ENCODE results near the gene FOXJ3.

Gene FOXJ3

DNA sequence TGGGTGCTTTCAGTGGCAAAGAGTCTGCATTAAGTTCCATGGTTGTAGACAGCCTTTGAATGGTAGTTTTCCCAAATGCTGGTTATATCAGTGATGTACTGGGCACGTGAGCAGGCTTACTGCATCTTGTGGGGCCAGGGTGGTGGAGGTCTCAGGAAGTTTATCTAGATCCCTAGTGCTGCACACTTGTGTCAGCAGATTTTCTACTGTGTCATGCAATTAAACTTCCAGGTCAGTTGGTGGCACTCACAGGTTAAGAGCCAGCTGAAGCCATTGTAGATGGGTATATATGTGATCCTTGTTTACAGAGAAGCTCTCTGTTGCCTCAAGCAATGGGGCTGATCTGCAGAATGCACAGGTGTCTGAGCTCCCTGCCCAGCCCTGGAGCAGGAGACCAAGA lies 33.0 kb downstream of the FOXJ3 start:
- no peak for DNase-seq

GRCh38 chr1:42298520-42298919 lies 36.5 kb downstream of the FOXJ3 start:
- DNase-seq: no peak

DNA sequence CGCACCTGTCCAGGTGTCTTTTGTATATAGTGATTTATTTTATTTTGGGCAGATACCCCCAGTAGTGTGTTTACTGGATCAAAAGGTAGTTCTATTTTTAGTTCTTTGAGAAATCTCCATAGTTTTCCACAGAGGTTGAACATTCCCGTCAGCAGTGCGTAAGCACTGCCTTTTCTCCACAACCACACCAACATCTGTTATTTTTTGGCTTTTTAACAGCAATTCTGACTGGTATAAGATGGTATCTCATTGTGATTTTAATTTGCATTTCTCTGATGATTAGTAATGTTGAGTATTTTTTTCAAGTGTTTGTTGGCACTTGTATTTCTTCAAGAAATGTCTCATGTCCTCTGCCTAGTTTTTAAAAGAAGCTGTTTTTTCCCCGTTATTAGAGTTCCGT lies 39.2 kb downstream of the FOXJ3 start:
- DNase-seq: no peak

- no peak for DNase-seq
Measured at GRCh38 chr1:42290130-42290529, 44.9 kb downstream of the FOXJ3 start.

DNA sequence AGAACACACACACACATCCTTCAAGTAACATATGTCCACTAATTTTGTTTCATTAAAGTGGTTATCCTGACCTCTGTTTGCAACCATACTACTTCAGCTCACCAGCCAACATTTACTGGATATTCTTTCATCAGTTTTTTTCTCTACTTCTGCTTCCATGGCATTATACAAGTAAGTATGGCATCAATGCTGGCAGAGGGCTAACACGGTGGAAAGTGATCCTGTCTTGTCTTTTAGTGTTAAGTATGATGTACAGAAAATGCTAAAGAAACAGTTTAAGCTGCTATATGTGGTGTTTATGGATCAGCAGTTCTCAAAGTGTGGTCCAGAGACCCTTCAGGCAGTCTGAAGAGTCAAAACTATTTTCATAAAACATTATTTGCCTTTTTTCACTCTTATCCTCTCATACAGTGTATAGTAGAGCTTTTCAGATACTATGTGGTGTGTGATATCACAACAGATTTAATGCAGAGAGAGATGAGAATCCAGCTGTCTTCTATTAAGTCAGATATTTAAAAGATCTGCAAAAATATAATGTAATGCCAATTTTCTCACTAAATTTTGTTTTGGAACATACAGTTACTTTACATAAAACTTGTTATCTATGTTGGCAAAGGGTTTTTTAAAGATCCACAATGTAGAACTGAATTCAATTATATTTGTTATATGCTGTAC lies 46.6 kb downstream of the FOXJ3 start:
- no peak for DNase-seq

DNA sequence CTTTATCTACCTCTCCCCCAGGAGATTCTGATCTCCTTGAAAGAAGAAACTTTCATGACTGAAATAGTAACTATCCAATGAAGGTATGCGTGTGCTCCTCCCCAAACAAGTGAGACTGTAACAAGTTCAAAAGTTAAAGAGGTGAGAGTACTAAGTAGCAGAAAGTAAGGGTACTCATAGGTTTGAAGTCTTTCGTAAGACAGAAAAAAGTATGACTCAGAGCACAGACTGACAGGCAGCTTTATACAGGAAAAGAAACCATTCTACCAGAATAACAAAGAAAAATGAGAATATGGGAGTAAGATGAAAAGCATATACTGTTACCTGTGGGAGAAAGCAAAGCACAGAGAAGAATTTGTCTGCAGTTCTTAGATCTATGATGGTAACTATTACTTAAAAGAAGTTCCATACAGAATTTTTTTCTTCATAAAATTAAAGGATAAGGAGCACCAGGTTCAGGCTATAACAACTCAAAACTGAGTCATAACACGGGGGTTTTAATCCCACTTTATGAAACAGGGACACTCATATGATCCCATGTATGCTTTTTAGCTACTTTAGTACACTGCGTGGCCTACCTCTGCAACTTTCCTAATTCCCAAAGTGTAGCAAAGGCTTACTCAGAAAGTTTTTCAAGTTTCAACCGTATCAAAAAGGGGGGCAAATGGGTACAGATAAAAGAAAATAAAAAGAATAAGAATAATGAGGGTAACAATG lies 52.0 kb downstream of the FOXJ3 start:
- no peak for DNase-seq

DNA sequence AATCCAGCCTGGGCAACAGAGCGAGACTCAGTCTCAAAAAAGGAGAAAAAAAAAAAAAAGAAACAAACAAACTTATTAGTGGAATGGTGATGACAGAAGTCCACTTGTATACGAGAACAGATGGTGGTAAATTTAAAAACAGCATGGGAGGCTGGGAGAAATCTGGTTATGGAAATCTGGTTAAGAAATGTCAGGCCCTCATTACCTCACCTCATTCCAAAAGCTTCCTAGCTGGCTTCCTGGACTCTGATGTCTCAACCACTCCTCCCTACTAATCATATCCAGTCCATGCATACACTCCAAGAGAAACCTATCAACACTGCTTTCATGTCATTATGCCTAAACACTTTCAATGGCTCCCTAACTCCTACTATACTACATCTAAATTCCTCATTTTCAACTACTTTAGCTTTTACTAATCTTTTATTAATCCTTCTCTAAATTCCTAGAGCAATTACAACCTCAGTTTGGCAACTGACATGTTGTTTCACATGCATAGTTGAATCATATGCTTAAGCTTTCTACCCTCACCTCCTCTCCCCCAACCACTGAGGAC lies 52.9 kb downstream of the FOXJ3 start:
- DNase-seq: no peak

DNA sequence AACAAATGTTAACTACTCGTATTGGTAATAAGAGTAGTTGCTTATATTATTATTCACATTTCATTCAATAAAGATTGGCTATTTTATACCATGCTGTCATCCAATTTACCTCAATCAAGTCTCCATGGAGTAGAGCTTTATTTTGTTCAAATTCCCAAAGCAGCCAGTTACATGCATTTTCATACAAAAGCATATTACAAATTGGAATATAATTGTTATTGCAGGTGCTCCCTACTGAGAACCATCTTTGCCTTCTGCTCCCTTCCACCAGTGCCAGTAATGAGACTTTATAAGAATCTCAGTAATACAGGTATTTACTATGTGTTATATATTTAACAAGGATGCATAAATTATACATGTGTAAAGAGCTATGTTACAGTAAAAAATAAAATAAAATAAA lies 54.2 kb downstream of the FOXJ3 start:
- DNase-seq: no peak

DNA sequence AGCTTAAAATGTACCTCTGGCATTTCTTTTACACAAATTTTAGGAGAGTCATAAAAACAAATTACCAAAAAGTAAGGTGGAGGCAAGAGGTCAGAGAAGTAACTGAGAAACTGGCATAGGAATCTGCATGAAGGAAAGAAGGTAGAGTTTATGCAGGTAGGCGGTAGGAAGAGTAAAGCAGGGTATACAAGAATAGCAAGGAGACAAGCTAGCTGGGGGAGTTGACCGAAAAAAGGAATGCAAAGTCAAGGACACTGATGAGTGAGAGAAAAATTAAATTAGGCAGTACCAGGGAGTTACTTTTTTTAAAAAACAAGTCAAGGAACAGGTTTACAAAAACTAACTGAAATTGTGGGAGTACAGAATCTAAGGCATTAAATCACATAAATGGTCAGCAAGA lies 56.0 kb downstream of the FOXJ3 start:
- DNase-seq: no peak

GRCh38 chr1:42272920-42273319 lies 62.1 kb downstream of the FOXJ3 start:
- no peak for DNase-seq

- DNase-seq: no peak
Measured at GRCh38 chr1:42267904-42268303, 67.1 kb downstream of the FOXJ3 start.

DNA sequence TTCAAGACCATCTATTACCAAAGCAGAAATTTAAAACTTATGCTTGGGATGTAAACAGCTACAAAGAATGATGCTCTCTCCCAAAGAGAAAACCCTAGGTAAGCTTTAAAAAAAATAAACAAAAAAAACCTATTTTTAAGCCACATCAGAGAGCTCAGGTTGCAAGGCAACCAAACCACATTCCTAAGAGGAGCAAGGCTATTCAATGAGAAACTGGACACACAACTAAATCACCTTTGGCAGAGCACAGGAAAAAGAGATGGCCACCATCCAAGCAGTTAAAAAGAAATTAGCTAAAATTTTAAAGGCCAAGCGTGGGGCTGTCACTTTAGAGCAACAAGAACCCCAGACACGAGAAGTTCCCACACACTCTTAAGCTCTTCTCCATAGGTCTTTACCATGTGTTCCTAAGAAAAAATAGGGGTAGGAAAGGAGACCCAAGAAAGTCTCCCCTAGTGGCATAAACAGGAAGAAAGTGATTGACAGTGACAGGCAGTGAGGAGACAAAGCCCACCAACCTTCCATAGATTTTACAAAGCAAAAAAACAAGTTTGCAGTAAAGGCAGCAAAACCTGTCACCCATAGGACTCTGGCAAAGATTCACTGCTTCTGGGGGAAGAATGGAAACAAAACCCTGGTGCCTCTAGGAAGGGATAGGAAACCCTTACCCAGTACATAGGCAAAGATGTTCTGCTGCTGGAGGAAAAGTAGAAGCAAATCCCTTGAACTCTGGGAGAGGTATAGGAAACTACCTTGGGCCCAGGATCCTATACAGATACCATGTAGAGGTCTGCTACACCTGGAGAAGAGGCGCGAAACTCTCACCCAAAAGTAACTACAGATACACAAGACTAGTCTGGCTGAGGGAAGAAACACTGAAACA lies 68.5 kb downstream of the FOXJ3 start:
- no peak for DNase-seq

DNA sequence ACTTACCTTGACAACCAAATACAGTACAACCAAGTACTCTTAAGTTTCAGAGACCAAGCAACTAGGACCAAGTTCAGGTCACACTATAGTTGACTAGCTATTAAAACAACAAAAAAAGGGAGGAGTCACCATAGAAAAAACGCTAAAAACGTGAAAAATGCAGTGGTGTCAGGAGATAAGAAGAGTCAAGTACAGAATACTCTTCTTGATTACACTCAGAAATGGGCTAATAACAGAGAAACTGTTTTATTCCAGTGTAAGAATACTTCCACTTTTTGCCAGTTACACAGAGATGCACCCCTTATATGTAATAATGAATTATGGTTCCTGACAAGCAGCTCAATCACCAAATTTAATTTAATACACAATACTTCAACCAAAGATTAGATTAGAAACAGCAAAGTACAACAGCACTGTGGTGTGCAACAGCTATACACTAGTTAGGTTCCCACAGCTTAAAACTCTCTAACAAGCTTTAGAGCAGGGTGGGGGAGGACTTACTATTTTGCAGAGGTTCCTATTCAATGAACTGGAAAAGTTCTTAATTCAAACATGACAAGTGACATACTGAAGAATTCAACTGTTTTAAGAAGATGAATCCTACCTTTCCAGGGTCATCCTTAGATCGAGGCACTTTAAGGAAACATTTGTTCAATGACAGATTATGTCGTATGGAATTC lies 70.4 kb downstream of the FOXJ3 start:
- DNase-seq: no peak

GRCh38 chr1:42263019-42263418 lies 72.0 kb downstream of the FOXJ3 start:
- DNase-seq: no peak

GRCh38 chr1:42260376-42261070 lies 74.5 kb downstream of the FOXJ3 start:
- DNase-seq: no peak

- DNase-seq: peak; percentile 13
Measured at GRCh38 chr1:42259739-42260064, 75.3 kb downstream of the FOXJ3 start.

GRCh38 chr1:42259059-42259738 lies 75.8 kb downstream of the FOXJ3 start:
- DNase-seq: peak; percentile 6

DNA sequence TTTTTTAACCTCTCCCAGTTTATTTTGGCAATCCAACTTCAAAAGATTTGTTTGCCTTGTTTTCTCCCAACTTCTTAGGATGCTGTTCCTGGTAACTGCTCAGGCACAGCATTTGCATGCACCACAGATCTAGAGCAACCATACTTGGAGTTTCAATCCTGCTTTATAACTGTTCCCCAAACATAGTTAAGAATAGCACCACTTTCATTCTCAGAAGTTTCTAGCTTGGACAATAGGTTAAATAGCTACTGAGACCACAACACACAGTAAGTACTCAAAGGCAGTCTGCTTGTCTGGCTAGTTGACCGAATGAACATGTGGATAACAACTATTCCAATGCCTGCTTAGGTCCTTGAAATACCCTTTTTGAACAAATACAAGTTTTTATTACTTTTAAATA lies 76.8 kb downstream of the FOXJ3 start:
- no peak for DNase-seq

DNA sequence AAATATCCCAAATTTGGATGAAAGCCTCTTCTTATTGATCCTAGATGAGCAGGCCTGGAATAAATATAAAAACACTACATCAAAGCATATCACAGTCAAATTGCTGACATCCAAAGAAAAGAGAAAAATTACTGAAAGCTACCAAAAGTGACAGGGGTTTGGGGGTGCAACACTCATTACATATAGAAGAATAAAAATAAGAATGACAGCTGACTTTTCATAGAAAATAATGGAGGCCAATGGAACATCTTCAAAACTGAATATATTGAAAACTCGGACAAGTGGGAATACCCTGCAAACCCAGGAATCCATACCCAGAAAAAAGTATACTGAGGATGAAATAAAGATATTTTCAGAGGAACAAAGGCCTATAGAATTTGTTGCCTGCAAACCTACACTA lies 84.0 kb downstream of the FOXJ3 start:
- no peak for DNase-seq

DNA sequence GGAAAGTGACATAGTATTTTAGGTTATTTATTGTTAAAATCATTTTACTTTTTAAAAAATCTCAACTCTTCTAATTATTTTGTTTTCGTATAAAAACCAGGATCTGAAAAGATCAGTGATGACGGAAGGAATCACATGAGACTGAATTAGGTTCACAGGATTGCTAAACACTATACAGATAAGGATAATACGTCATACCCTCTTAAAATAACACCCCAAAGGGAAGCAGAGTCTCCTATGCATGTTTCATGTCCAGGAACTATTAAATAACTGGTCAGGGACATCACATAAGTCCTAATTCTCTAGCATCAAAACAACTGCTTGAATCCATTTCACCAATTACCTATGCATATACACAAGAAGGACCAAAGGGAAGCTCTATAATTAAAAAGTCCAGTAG lies 84.9 kb downstream of the FOXJ3 start:
- DNase-seq: no peak

DNA sequence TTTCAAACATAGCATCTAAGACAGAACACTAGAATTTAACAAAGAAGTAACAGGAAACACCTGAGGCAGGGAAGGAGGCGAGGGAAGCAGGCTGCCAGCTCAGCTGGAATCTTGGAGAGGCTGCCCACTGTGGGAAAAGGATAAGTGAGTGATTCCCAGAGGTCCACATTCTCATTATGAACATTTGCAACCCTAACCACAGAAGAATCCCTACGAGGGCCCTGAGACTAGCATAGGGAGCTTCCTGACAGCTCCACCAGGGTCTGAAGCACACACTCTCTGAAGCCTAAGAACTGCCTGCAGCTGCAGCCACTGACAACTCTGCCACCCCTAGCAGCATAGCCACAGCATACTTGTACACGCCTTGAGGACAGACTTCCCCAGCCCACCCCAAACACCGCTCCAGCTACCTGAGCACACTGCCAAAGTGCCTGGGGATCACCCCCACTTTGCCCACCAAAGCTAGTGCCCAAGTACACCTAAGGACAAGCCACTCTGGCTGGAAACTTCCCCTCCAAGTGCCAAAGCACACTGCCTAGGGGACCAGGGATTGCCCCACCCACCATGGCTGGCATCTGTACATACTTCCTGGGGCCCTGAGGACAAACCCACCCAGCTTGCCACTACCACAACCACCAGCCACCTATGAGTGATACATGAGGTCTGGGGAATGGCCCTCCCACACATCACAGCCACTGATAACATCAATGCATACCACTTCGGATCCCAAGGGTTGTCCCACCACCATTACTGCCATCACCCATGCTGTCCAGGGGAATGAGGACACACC lies 93.9 kb downstream of the FOXJ3 start:
- DNase-seq: no peak
